Endothelial cell of umbilical vein (primary cell): Measurements from ENCODE around the gene GFER. TPM values are rescaled to one million over a fixed set of nuclear protein-coding genes. Genes with fewer than 3 reads are reported as not detected.
A peak's percentile ranks its signal among the peaks of the same experiment; 100 is the strongest.

Source experiments
- BruUV-seq: library from RNA; stranded (reverse); fragments of 400-500 nt; replicated peaks from 2 replicates; lab custom pipeline; 2021; lab: Mats Ljungman, UMichigan
- CTCF ChIA-PET: fragments of 300-600, 350-600 bp; sonication (Branson Sonifier 250); formaldehyde crosslinking; loops from one replicate; lab custom pipeline; 2021; ENCODE audit warnings: antibody characterized with exemption, inconsistent platforms; lab: Charles Lee
- POLR2A ChIA-PET: fragments of 300-600, 350-600 bp; sonication (Branson Sonifier 250); formaldehyde crosslinking; loops from one replicate; lab custom pipeline; 2021; ENCODE audit warnings: antibody characterized with exemption, inconsistent platforms; lab: Charles Lee
- DNase-seq: peaks from one replicate; pipeline ENCODE4 v3.0.0-alpha.2; 2011; ENCODE audit warnings: low read depth, low spot score
- FAIRE-seq: peaks from 2 replicates; lab custom pipeline; 2011; peaks lifted over from hg19 to GRCh38; lab: Jason Lieb, UNC
- H2AFZ ChIP-seq: 2 replicates; pipeline ENCODE4 v1.6.0; 2012; ENCODE audit warnings: low read depth, low read length, control low read depth, inconsistent platforms
- H3K27ac ChIP-seq: 2 replicates; pipeline ENCODE4 v1.5.1; 2011; ENCODE audit warnings: low read depth, mild to moderate bottlenecking, control low read depth, low read length, moderate library complexity; ENCODE audit not compliant: insufficient read depth
- H3K27me3 ChIP-seq, 2 experiments: 2 replicates each; pipeline versions ENCODE4 v1.6.0 to v1.6.1; 2011; ENCODE audit warnings: low read length in 2 of 2, mixed read lengths in 1 of 2; ENCODE audit not compliant: control insufficient read depth in 2 of 2, insufficient read depth in 2 of 2
- H3K36me3 ChIP-seq, 2 experiments: 2 replicates in 1 of 2; 3 replicates in 1 of 2; pipeline ENCODE4 v1.5.1; 2011; ENCODE audit warnings: low read length in 2 of 2, mild to moderate bottlenecking in 1 of 2, moderate library complexity in 1 of 2; ENCODE audit not compliant: control insufficient read depth in 2 of 2, insufficient read depth in 2 of 2; ENCODE audit errors: extremely low read depth in 1 of 2
- H3K4me1 ChIP-seq: 3 replicates; pipeline ENCODE4 v1.5.1; 2011; ENCODE audit warnings: mild to moderate bottlenecking, low read length; ENCODE audit not compliant: control insufficient read depth, insufficient read depth; ENCODE audit errors: extremely low read depth
- H3K4me2 ChIP-seq: 2 replicates; pipeline ENCODE4 v1.6.1; 2011; ENCODE audit warnings: low read length, control low read depth, mixed read lengths; ENCODE audit not compliant: insufficient read depth
- H3K4me3 ChIP-seq, 3 experiments: fragments of 200-600 bp in 1 of 3; sonication (generic), shearing (Covaris generic) in 1 of 3; replicated peaks in 1 of 3; 2 replicates each; pipeline ENCODE4 v1.5.1; 2011 to 2016; ENCODE audit warnings: control low read depth in 3 of 3, low read length in 3 of 3, mild to moderate bottlenecking in 2 of 3, inconsistent platforms in 1 of 3, low read depth in 1 of 3, moderate library complexity in 1 of 3; ENCODE audit not compliant: insufficient read depth in 1 of 3
- H3K79me2 ChIP-seq: 2 replicates; pipeline ENCODE4 v1.6.0; 2012; ENCODE audit warnings: low read length, inconsistent platforms; ENCODE audit not compliant: control insufficient read depth, insufficient read depth
- H3K9ac ChIP-seq: replicated peaks from 2 replicates; pipeline ENCODE3; 2011; ENCODE audit warnings: low read length, control low read depth; ENCODE audit not compliant: insufficient read depth; ENCODE audit errors: extremely low read depth
- H3K9me1 ChIP-seq: replicated peaks from 3 replicates; pipeline ENCODE4 v1.6.0; 2011; ENCODE audit warnings: mild to moderate bottlenecking, low read length; ENCODE audit not compliant: control insufficient read depth, insufficient read depth; ENCODE audit errors: extremely low read depth
- H3K9me3 ChIP-seq: replicated peaks from 2 replicates; pipeline ENCODE4 v1.5.1; 2012; ENCODE audit warnings: low read length, inconsistent platforms; ENCODE audit not compliant: control insufficient read depth, insufficient read depth
- H4K20me1 ChIP-seq: replicated peaks from 2 replicates; pipeline ENCODE3; 2011; ENCODE audit warnings: mild to moderate bottlenecking, low read length; ENCODE audit not compliant: control insufficient read depth, insufficient read depth; ENCODE audit errors: extremely low read depth
- CTCF ChIP-seq, 2 donors: IDR thresholded peaks; 1 replicate in 1 of 2; 2 replicates in 1 of 2; pipeline ENCODE4 v1.5.1; 2011; ENCODE audit warnings: low read length in 2 of 2, mild to moderate bottlenecking in 2 of 2, moderate library complexity in 2 of 2, control low read depth in 1 of 2, inconsistent platforms in 1 of 2, low read depth in 1 of 2; ENCODE audit not compliant: insufficient read depth in 1 of 2; ENCODE audit errors: extremely low read depth in 1 of 2
- EZH2 ChIP-seq: IDR thresholded peaks from 2 replicates; pipeline ENCODE4 v1.6.1; 2012; ENCODE audit warnings: borderline replicate concordance, low read depth, mild to moderate bottlenecking, moderate library complexity, low read length, inconsistent platforms; ENCODE audit not compliant: severe bottlenecking
- FOS ChIP-seq: IDR thresholded peaks from 2 replicates; pipeline ENCODE4 v1.6.1; 2011; ENCODE audit warnings: mild to moderate bottlenecking, low read length, moderate library complexity, borderline replicate concordance; ENCODE audit not compliant: insufficient read depth
- GATA2 ChIP-seq: IDR thresholded peaks from 2 replicates; pipeline ENCODE4 v1.7.0; 2011; ENCODE audit warnings: low read depth, mild to moderate bottlenecking, moderate library complexity, mixed read lengths, low read length; ENCODE audit not compliant: insufficient read length, insufficient read depth
- JUN ChIP-seq: IDR thresholded peaks from 2 replicates; pipeline ENCODE4 v1.6.1; 2011; ENCODE audit warnings: borderline replicate concordance, low read depth; ENCODE audit not compliant: insufficient read length, insufficient read depth
- POLR2A ChIP-seq: IDR thresholded peaks from 2 replicates; pipeline ENCODE4 v1.6.1; 2012; ENCODE audit warnings: low read depth, mild to moderate bottlenecking, control low read depth, low read length
- POLR2AphosphoS5 ChIP-seq: IDR thresholded peaks from 2 replicates; pipeline ENCODE4 v1.6.1; 2012; ENCODE audit warnings: low read depth, mild to moderate bottlenecking, control low read depth, low read length, moderate library complexity; ENCODE audit not compliant: insufficient read depth
- dilution Hi-C: fragments of 300-500 bp; cut with MboI; formaldehyde crosslinking; loops from one replicate; pipeline ENCODE4 v1.15.0; 2019; ENCODE audit warnings: low sequenced_read_pairs; ENCODE audit not compliant: extremely low pct_ligation_motif_present
- intact Hi-C: fragments of 100-400 bp; cut with micrococcal nuclease; formaldehyde crosslinking; loops from one replicate; pipeline ENCODE4 v1.10.0; 2022
- polyA plus RNA-seq, 4 experiments: library from polyadenylated mRNA; depleted of rRNA in 3 of 4; stranded (reverse) in 3 of 4; unstranded in 1 of 4; fragments of >200 nt; gene quantifications; 2 replicates each; pipeline versions ENCODE4 v1.2.1 to v1.2.3, GENCODE V29; 2011 to 2012; ENCODE audit warnings: missing spikeins in 1 of 4
- total RNA-seq: library from RNA; stranded (reverse); gene quantifications from 2 replicates; pipeline ENCODE4 v1.2.3, GENCODE V29; 2021
- TF ChIP-seq, protein P1 (sequence below): IDR thresholded peaks from 2 replicates; pipeline ENCODE4 v1.6.1; 2011; ENCODE audit not compliant: insufficient read depth, insufficient read length

Gene GFER
- total and polyA plus RNA-seq, 2 donors (not counting 3 experiments of a cell fraction or from before 2014, with no cell fraction given) = 13.7 to 29.9 TPM

GRCh38 chr16:1979271-1980029 is 4.5 kb upstream of the GFER start:
- H3K9ac ChIP-seq = no peak overlapping the region
- POLR2A ChIA-PET = no interaction called here
- DNase-seq (no peak), FAIRE-seq (no peak)
- no TSS peak for BruUV-seq
- no peaks in the 10 kb centered on the region for H3K9me1 ChIP-seq
- dilution Hi-C loops (no loop called here), intact Hi-C loops (no loop called here)
- no peak overlapping the region for H3K4me2 ChIP-seq
- TF ChIP-seq GATA2 (no peak), FOS (no peak), POLR2A (no peak), CTCF (IDR thresholded peaks at IDR 0.05; ENCODE audit: extremely low read depth in 1 of 2, insufficient read depth in 1 of 2, low read depth in 1 of 2, low read length in 2 of 2) (no peak), POLR2AphosphoS5 (peak; percentile 30), JUN (no peak), EZH2 (no peak)
- TF ChIP-seq, protein P1, sequence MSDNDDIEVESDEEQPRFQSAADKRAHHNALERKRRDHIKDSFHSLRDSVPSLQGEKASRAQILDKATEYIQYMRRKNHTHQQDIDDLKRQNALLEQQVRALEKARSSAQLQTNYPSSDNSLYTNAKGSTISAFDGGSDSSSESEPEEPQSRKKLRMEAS = no peak
- CTCF ChIA-PET = interaction anchor here (0.9 to 5.0 kb wide), 2 partner anchors 24 to 161 kb away, joined by 3 to 21 read pairs; no protein-coding TSS in a partner anchor
- H4K20me1 ChIP-seq = no peaks in the 10 kb centered on the region
- H3K4me1 ChIP-seq = peaks cover 7% of the 10 kb centered on the region
- H3K36me3 ChIP-seq = peaks cover 9 to 35% of the 10 kb centered on the region in 2 experiments
- no peak overlapping the region for H3K27ac ChIP-seq
- H2AFZ ChIP-seq = no peak overlapping the region
- no peak overlapping the region for H3K4me3 ChIP-seq
- H3K27me3 ChIP-seq = peaks cover 35 to 41% of the 10 kb centered on the region in 2 experiments
- H3K9me3 ChIP-seq = no peaks in the 10 kb centered on the region
- H3K79me2 ChIP-seq = no peaks in the 10 kb centered on the region
